ENCODE measurements around the gene RAB22A.

The RAB22A gene

DNA sequence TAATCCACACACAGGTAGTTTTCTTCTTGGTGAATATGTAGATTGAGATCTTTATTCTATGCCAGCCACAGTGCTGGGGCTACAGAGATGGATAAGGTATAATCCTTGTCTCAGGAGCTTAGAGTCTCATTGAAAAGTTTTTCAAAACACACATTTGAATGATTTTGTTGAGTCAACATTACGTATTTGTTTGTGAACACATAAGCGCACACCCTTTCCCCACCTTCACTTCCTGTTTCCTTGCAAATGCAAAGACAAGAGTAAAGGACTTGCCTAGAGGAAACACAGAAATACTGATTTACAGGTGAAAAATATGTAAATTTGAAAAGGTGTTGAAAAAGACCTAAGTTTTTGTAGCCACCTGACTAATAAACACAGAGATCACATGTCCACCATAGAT is 107.3 kb downstream of the RAB22A start:
- no peak for DNase-seq

Measured in bone marrow (tissue), 2 donors.